ENCODE measurements around the gene MIOX.
"Not testable (repeated sequence)": the region's sequence is repeated elsewhere in the genome, so short reads cannot be mapped to it uniquely, and the experiment has no call there.

The MIOX gene

GRCh38 chr22:50498322-50498890 lies 11.7 kb downstream of the MIOX start:
- no peak for DNase-seq

DNA sequence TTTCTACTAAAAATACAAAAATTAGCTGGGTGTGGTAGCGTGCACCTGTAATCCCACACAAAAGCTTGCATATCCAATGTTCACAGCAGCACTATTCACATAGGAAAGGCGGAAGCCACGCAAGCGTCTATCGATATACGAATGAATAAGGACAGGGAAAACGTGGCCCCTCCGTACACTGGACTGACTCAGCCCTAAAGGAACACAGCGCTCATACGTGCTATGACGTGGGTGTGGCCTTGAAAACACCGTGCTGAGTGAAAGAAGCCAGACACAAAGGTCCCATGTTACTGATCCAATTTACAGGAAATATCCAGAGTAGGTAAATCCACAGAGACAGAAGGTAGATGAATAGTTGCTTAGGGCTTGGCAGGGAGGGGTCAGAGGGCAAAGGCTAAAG lies 13.8 kb downstream of the MIOX start:
- no peak for DNase-seq

DNA sequence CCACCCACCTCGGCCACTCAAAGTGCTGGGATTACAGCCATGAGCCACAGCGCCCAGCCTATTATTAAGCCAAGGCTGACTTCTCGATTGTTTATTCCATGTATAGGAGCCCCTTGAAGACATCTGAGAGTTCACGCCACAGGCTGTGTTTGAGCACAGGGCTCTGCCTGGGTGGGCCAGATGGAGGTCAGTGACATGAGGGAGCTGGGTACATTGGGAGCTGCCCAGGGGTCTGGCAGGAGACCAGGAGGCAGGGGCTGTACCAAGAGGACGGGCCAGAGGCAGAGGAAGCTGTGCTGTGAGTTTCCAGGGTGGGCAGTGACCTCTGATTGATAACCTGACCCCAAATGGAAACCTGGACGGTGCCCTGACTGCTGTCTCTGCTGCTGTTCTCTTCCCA lies 15.4 kb downstream of the MIOX start:
- no peak for DNase-seq

DNA sequence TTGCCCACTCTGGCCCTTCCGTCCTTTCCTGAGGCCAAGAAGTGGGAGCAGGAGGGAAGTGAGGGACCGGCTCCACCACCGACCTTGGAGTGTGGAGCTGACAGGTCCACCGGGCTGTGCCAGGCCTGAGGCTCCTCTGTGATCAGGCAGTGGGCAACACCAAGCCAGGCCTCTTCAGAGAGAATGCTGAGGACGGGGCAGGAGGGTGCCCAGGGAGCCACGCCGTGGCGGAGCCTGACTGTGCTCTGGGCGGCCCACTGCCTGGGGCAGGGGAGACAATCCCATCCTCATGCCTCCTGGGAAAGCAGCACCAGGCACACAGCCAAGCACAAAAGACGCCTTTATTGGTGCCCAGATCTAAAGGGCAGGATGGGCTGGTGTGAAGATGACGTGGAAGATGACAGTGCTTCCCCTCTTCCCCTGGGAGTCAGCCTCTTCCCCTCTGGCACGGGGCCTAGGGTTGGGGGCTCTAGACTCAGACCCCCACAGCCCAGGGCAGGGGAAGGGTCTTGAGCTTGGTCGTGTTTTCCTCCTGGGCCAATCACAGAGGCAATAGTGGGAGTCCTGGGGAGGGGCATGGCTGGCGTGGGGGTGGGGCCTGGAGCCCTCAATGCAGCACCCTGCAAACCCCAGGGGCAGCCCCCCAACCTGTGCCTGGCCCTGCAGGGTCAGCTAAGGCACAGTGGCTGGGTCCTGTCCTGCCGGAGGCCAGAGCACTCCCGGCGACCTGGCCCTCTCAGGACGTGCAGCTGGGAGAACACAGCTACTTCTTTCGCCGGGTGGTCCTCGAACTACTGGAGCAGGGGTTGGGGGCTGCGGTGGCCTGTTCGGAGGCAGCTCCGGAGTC lies 16.2 kb downstream of the MIOX start:
- no peak for DNase-seq

- DNase-seq = no peak
These were observed 17.0 kb downstream of the MIOX start for GRCh38 chr22:50503475-50504145.

GRCh38 chr22:50504369-50505211 lies 17.9 kb downstream of the MIOX start:
- no peak for DNase-seq

- no peak for DNase-seq
These were observed 18.7 kb downstream of the MIOX start for GRCh38 chr22:50505276-50505775.

DNA sequence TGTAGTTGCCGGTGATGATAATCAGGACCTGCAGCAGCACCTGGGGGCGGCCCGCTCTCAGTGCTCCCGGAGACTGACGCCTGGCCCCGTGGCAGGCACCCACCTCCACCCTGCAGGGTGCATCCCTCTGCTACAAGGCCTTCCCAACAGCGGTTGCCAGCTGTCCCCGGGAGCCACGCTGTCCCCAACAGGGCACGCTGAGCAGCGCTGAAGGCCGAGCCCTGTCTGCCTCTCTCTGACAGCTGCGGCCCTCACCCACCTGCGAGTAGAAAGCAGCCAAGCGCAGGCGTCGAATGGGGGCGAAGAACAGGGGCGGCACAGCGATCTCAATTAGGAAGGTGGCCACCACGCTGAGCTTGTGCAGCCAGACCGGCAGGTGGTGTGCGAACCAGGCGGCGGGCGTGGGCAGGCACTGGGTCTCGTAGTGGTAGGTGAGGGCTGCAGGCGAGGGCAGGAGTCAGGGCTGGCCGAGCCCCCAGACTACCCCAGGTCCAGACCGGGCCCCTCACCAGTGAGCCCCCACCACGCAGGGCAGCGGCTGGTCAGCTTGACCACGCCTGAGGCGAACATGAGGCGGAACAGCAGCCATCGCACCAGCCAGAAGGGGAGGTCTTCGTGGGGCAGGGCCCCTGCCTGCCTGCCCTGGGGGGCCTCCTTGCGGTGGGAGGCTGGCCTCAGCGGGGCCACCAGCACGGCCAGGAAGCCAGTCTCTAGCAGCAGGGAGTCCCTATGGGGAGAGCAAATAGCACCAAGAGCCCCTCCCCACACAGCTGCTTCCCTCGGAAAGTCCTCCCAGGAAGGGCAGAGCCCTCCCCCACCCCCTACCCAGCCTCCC lies 19.3 kb downstream of the MIOX start:
- DNase-seq = no peak

GRCh38 chr22:50506611-50507420 lies 20.2 kb downstream of the MIOX start:
- no peak for DNase-seq

DNA sequence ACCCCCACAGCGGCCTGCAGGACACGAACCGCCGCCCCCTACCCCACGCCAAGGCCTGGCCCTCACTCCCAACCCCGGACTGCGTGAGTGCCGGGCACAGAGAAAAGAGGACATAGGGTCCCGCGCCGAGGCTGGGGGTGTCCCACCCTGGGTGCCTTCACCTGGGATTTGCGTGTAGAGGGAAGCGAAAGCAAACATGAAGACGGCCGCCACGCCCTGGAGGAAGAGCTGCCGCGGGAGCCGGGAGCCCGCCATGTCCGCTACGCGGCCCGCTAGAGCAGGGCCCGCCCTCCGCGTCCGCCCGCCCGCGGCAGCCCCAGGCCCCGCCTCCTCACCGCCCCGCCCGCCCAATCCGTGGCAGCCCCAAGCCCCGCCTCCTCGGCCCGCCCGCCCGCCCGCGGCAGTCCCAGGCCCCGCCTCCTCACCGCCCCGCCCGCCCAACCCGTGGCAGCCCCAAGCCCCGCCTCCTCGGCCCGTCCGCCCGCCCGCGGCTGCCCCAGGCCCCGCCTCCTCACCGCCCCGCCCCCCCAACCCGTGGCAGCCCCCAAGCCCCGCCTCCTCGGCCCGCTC lies 20.8 kb downstream of the MIOX start, which contains the start of gene LMF2:
Gene LMF2 (minus strand): TSS at position 282 of the 570 bp plus-strand sequence. CDS start 27 bp downstream, at position 255.
- DNase-seq = no peak

- DNase-seq = no peak
These were observed 21.6 kb downstream of the MIOX start, which contains the start of gene NCAPH2 for GRCh38 chr22:50507991-50508884. NCAPH2 (plus strand) TSS chr22:50508224; CDS start chr22:50508338, 114 bp downstream.

GRCh38 chr22:50508897-50509296 lies 22.2 kb downstream of the MIOX start:
- no peak for DNase-seq

DNA sequence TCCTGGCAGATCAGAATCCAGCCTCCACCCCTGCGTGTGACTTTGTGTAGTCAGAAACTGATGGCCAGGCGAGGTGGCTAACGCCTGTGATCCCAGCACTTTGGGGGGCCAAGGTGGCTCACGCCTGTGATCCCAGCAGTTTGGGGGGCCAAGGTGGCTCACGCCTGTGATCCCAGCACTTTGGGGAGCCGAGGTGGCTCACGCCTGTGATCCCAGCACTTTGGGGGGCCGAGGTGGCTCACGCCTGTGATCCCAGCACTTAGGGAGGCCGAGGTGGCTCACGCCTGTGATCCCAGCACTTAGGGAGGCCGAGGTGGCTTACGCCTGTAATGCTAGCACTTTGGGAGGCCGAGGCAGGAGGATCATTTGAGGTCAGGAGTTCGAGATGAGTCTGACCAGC lies 26.5 kb downstream of the MIOX start:
- no peak for DNase-seq

GRCh38 chr22:50516068-50516467 lies 29.4 kb downstream of the MIOX start:
- DNase-seq = no peak

DNA sequence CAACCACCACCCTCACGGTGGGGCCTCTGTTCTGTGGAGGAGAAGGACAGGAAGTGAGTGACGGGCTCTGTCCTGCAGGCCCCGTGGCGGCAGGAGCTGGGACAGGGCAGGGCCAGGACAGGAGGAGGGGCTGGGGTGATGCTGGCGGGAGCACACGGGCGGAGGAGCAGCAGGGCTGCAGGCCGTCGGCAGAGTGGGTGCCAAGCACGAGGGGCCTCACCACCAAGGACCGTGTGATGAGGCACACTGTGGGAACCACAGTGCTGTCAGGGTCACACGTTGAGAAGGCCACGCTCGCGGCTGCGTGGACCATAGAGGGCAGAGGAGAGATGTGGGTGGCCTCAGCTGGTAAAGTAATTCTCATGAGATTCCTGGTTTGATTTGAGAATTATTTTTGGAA lies 30.2 kb downstream of the MIOX start:
- no peak for DNase-seq

DNA sequence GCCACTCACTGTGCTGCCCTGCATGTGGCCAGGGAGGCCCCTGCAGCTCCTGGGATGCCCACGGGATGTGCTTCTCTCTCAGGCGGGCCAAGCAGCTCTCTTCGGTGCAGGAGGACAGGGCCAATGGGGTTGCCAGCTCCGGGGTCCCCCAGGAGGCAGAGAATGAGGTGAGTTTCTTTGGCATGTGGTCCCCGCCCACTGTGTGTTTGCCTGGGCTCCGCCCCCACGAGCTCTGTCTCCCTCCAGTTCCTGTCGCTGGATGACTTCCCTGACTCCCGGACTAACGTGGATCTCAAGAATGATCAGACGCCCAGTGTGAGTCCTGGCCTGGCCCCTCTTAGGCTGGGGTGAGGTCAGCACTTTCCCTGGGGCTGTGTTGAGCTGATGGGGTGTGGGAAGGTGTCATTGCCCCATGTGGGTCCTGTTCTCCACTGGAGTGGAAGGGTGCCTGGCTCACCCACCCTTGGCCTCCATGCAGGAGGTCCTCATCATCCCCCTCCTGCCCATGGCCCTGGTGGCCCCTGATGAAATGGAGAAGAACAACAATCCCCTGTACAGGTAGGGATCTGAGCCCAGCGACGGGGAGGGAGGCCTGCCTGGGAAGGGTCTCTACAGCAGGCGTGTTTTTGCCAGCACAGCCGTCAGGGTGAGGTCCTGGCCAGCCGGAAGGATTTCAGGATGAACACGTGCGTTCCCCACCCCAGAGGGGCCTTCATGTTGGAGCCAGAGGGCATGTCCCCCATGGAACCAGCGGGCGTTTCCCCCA lies 31.0 kb downstream of the MIOX start:
- no peak for DNase-seq

DNA sequence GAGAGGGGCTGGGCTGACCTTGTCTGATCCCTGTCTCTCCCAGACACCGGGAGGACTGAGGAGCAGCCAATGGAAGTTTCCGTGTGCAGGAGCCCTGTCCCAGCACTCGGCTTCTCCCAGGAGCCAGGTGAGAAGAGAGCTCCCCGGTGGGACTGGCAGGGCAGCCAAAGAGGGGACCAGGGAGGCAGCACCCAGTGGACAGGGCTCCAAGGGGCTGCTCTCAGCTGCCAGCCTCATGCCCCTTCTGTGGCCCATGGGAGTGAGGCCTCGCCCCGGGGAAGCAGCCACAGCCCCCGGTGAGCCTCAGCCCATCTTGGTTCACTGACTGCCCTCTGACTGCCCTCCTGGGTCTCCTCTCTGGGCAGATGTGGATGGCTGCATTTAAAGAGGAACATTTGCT lies 31.9 kb downstream of the MIOX start:
- no peak for DNase-seq

DNA sequence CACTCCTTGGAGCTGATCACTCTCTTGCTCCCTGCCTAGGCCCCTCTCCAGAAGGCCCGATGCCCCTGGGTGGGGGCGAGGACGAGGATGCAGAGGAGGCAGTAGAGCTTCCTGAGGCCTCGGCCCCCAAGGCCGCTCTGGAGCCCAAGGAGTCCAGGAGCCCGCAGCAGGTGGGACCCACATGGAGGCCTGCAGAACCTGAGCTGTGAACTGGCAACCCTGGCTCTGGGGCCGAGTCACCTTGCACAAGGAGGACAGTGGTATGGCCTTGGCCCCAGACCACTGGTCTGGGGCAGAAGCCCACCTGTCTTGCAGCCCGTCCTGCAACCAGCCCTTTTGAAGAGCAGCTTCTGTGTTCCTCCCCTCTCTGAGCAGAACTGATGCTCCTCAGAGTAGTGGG lies 32.5 kb downstream of the MIOX start:
- DNase-seq = no peak

DNA sequence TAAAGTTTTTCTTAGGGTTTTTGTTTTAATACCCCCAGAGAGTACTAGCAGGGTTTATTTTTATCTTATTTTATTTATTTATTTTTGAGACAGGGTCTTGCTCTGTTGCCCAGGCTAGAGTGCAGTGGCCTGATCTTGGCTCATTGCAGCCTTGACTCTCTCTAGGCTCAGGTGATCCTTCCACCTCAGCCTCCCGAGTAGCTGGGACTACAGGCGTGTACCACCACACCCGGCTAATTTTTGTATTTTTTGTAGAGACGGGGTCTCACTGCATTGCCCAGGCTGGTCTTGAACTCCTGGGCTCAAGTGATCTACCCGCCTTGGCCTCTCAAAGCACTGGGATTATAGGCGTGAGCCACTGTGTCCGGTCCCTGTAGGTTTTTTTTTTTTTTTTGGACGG lies 33.5 kb downstream of the MIOX start:
- not testable (repeated sequence) for DNase-seq

Data from NCI-H187 treated with DMSO at 0.1 percent for 48 hours (cell line).